ENCODE results near the gene PLXDC1.

The PLXDC1 gene

DNA sequence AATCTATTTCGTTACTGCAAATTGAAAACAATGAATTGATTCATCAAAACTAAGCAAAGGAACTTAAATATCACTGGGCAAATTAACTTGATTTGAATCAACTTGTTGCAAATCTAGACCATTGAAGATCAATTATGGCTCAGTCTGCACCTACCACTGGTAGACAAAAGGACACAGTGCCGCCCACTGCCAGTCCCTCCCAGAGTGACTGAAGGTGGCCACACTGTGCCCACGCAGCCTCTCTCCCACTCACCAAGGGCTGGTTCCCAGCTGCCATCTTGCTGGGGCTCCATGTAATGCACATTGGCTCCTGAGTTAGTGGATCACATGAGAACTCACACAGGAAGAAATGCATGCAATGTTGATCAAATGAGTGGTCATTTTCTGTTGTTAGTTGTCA is 78.1 kb downstream of the PLXDC1 start:
- TF ChIP-seq, protein P1, sequence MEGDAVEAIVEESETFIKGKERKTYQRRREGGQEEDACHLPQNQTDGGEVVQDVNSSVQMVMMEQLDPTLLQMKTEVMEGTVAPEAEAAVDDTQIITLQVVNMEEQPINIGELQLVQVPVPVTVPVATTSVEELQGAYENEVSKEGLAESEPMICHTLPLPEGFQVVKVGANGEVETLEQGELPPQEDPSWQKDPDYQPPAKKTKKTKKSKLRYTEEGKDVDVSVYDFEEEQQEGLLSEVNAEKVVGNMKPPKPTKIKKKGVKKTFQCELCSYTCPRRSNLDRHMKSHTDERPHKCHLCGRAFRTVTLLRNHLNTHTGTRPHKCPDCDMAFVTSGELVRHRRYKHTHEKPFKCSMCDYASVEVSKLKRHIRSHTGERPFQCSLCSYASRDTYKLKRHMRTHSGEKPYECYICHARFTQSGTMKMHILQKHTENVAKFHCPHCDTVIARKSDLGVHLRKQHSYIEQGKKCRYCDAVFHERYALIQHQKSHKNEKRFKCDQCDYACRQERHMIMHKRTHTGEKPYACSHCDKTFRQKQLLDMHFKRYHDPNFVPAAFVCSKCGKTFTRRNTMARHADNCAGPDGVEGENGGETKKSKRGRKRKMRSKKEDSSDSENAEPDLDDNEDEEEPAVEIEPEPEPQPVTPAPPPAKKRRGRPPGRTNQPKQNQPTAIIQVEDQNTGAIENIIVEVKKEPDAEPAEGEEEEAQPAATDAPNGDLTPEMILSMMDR (IDR thresholded peaks at IDR 0.05; ENCODE audit: low read depth, low read length, poor library complexity, severe bottlenecking) = no peak
- no peak for TF ChIP-seq EZH2phosphoT487 (IDR thresholded peaks at IDR 0.05; ENCODE audit: borderline replicate concordance, low read length)
- H3K4me2 ChIP-seq (ENCODE audit: low read length) = no peak overlapping the region
- no peak overlapping the region for H3K27ac ChIP-seq (ENCODE audit: low read depth, low read length)
- no peak overlapping the region for H3K4me3 ChIP-seq (ENCODE audit: low read length)
- H3K4me1 ChIP-seq (ENCODE audit: control insufficient read depth, low read length) = no peaks in the 10 kb centered on the region
- H4K20me1 ChIP-seq (ENCODE audit: control insufficient read depth, insufficient read depth, low read depth, low read length) = no peaks in the 10 kb centered on the region
- no peaks in the 10 kb centered on the region for H3K9me3 ChIP-seq (ENCODE audit: control insufficient read depth, insufficient read depth, low read length)
- H3K9me2 ChIP-seq (replicated peaks; ENCODE audit: control insufficient read depth, low read length) = no peaks in the 10 kb centered on the region
- no peaks in the 10 kb centered on the region for H3K79me2 ChIP-seq (ENCODE audit: control insufficient read depth, low read length)
- H3K27me3 ChIP-seq (ENCODE audit: control insufficient read depth, low read length) = no peaks in the 10 kb centered on the region
- H3K36me3 ChIP-seq (ENCODE audit: control insufficient read depth, low read length) = no peaks in the 10 kb centered on the region
- H3F3A ChIP-seq (ENCODE audit: control insufficient read depth, insufficient read depth) = no peaks in the 10 kb centered on the region

DNA sequence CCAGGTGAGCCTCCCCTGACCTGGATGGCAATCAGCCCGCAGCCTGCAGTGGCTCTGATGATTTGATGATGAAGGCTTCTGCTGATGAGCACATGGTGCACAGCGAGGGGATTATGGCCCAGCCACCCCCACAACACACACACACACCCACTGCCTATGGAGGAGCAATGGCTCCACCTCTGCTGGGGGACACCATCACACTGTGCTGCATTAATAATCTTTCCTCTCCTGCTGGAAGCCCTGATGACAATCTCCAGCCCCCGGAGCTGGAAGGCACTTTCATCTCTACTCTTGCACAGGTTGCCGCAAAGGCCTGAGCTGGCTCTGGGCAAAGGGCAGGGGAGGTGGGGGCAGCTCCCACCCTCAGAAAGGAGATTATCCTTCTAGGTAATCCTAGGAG is 79.9 kb downstream of the PLXDC1 start:
- Histone ChIP-seq H3K79me2 (ENCODE audit: control insufficient read depth, low read length) (no peaks in the 10 kb centered on the region), H3K4me3 (ENCODE audit: low read length) (no peak overlapping the region), H3K4me1 (ENCODE audit: control insufficient read depth, low read length) (no peaks in the 10 kb centered on the region), H3F3A (ENCODE audit: control insufficient read depth, insufficient read depth) (no peaks in the 10 kb centered on the region), H3K27ac (ENCODE audit: low read depth, low read length) (no peak overlapping the region), H3K27me3 (ENCODE audit: control insufficient read depth, low read length) (no peaks in the 10 kb centered on the region), H3K9me3 (ENCODE audit: control insufficient read depth, insufficient read depth, low read length) (no peaks in the 10 kb centered on the region), H3K36me3 (ENCODE audit: control insufficient read depth, low read length) (no peaks in the 10 kb centered on the region), H3K4me2 (ENCODE audit: low read length) (no peak overlapping the region), H4K20me1 (ENCODE audit: control insufficient read depth, insufficient read depth, low read depth, low read length) (no peaks in the 10 kb centered on the region), H3K9me2 (replicated peaks; ENCODE audit: control insufficient read depth, low read length) (no peaks in the 10 kb centered on the region)
- TF ChIP-seq, protein P1 (IDR thresholded peaks at IDR 0.05; ENCODE audit: low read depth, low read length, poor library complexity, severe bottlenecking) = no peak
- TF ChIP-seq EZH2phosphoT487 (IDR thresholded peaks at IDR 0.05; ENCODE audit: borderline replicate concordance, low read length) = no peak

DNA sequence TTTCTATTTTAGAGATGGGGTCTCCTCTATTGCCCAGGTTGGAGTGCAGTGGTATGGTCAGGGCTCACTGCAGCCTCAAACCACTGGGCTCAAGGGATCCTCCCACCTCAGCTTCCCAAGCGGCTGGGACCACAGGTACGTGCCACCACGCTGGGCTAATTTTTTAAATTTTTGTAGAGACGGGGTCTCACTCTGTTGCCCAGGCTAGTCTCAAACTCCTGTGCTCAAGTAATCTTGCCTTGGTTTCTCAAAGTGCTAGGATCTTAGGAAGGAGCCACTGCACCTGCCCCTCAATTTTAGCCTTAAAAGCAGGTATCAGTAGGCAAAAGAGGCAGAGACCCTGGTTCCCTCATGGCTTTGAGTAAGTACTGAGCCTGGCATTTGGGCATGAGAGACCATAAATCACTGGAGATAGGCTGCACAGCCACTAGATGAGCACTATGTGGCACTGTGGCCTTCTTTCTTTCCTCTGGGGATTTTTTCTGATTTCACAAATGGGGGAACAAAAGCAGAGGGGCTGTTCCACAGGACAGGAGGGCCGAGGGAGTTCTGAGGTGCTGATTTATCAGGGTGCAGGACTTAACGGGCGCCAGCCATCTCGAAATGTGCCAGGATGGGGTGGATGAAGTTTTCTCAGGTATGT is 82.2 kb downstream of the PLXDC1 start:
- Histone ChIP-seq H3K4me1 (ENCODE audit: control insufficient read depth, low read length) (no peaks in the 10 kb centered on the region), H3K79me2 (ENCODE audit: control insufficient read depth, low read length) (no peaks in the 10 kb centered on the region)

More for the DNA sequence above, 82.2 kb downstream of the PLXDC1 start:
- Histone ChIP-seq H3K36me3 (ENCODE audit: control insufficient read depth, low read length) (no peaks in the 10 kb centered on the region), H3K4me3 (ENCODE audit: low read length) (no peak overlapping the region), H3K9me3 (ENCODE audit: control insufficient read depth, insufficient read depth, low read length) (no peaks in the 10 kb centered on the region), H3K9me2 (replicated peaks; ENCODE audit: control insufficient read depth, low read length) (no peaks in the 10 kb centered on the region), H3F3A (ENCODE audit: control insufficient read depth, insufficient read depth) (no peaks in the 10 kb centered on the region), H4K20me1 (ENCODE audit: control insufficient read depth, insufficient read depth, low read depth, low read length) (no peaks in the 10 kb centered on the region), H3K4me2 (ENCODE audit: low read length) (no peak overlapping the region), H3K27me3 (ENCODE audit: control insufficient read depth, low read length) (no peaks in the 10 kb centered on the region), H3K27ac (ENCODE audit: low read depth, low read length) (no peak overlapping the region)
- TF ChIP-seq, protein P1 (IDR thresholded peaks at IDR 0.05; ENCODE audit: low read depth, low read length, poor library complexity, severe bottlenecking) = peak; percentile 71
- no peak for TF ChIP-seq EZH2phosphoT487 (IDR thresholded peaks at IDR 0.05; ENCODE audit: borderline replicate concordance, low read length)
